Stimulated activated CD4-positive, alpha-beta T cell treated with anti-CD3 and anti-CD28 coated beads, TNF-alpha, amount 100 ng/mL, for 1 hour (primary cell): ENCODE measurements around the gene TCEANC.

Experiments used
- DNase-seq, 3 donors: peaks; one replicate each; pipeline ENCODE4 v3.0.0-alpha.2; 2020; ENCODE audit warnings: low read depth in 3 of 3, low spot score in 1 of 3

Gene TCEANC

DNA sequence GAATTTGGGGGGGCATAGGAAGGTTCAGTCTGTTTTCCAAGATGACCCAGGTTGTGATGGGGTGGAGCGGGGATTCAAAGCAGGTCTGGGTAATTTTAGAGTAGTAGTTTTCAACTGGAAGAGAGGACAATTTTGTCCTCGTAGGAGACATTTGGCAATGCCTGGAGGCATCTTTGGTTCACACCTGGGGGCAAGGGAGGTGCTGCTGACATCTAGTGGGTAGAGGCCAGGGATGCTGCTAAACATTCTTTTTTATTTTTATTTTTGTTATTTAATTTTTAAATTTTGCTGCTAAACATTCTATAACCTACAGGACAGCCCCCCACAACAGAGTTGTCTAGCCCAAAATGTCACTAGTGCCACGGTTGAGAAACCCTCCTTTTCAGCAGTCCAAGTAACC lies 37.9 kb downstream of the TCEANC start:
- DNase-seq, result no peak

DNA sequence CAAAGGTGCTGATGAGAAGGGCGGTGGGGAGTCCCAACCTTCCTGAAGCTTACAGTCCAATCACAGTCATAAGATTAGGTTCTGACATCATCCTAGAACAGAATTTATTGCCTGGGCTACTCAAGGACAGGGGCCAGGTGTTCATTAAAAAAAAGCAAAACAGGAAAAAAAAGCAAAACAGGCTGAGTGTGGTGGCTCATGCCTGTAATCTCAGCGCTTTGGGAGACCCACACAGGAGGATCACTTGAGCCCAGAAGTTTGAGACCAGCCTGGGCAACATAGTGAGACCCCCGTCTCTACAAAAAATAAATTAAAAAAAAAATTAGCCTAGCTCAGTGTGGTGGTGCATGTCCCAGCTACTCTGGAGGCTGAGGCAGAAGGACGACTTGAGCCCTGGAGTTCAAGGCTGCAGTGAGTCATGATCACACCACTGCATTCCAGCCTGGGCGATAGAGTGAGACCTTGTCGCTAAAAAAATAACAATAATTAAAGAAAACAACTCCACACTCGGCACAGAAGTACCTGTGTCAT lies 39.0 kb downstream of the TCEANC start:
- DNase-seq, result no peak

DNA sequence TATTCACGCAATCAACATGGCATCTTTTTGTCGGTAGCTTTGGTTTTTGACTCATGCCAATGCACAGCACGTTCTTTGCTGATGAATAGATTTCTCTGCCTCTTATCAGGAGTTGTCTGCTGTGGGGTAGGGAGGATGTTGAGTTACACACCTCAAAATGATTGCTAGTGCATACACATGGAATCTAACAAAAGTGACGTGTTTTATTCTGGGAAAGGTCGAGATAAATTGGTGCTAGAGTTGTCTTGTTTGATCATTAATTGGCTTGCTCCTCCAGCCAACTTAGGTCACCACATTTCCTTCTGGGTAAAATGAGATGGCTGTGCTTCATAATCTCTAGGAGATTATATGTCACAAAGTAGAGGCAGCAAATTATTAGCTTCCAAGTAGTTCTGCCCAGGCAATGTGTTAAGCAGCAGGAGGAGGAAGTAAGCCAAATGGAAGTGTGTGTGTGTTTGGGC lies 39.9 kb downstream of the TCEANC start:
- no peak for DNase-seq

DNA sequence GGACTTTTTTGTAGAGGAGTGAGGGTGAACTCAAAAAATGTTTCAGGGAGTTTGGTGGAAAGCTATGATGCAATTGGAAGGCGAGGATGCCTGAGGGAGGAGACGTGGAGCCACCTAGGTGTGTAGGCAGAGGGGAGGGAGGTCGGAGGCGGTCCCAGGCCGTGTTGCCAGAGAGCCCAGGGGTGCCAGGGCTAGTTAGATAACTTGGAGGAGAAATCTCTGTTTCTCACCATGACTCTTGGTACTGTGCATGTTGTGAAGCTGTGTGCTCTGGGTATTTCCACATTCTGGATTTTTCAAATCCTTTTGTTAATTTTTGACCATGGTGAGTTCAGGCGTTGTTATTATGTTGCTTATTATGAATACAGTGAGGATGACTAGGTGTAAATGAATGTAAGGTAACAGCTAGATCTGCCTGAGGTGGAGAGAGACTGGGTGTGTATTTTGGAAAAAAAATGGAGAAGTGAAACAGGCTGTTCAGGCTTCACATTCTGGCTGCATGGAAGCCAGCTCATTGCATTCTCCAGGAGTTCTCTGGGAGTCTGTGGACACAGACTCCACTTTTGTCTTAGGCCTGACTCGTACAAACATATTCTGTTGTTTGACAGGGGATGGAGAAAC lies 40.5 kb downstream of the TCEANC start:
- DNase-seq, result no peak

DNA sequence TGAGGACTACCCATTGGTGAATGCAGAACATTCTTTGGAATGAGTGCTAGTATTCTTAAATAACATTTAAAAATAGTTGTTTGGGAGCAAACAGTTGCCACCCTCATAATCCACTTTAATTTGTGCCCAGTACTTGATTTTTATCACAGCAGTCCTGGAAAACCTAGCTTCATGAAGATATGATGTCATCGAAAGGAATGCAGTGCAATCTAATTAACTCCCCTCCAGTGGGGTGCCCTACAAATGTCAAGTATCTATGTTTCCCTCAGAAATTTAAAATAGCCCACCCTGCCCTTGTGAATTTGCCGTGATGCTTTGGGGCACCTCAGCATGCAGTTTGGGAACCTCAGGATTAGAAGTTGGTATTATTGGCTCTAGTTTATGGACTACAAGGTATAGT lies 41.4 kb downstream of the TCEANC start:
- DNase-seq, result no peak

DNA sequence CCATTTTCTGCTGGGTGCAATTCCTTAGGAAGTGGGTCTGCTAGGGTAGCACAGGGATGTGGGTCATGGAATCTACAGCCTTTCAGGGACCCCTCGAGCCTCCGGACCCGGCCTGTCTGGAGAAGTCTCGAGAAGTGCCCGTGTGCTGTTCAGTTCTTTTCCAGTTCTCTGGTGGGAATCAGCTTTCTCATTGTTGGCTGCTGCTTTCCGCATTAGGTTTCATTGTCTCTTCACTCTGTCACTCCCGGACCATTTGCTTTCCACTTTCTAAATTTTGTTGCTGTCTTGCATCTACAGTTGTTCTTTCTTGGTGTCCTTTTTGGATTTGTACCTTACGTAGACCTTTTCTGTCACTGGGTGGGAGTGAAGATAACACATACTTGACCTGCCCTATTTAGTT lies 42.0 kb downstream of the TCEANC start:
- no peak for DNase-seq

DNA sequence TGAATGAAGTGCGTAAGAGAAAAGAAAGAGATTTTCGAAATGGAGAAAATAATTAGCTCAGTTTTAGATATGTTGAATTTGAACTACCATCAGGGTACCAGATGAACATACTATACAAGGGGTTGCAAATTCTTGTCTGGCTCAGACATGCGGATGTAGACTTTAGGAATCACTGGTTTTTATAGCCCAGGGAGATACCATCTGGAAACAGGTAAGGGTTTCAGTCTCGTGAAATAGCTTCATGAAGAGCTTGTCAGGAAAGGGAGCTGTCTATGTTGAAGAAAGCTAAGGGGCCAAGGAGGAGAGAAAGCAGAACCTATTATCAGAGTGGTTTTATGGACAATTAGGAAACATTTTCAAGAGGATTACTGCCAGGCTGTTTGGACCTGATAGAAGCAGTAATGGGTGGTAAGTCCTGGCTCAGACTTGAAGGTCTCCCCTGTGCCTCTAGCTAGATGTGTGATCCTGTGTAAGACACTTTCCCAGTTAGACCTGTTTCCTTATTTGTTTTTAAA lies 42.7 kb downstream of the TCEANC start:
- DNase-seq, result no peak

DNA sequence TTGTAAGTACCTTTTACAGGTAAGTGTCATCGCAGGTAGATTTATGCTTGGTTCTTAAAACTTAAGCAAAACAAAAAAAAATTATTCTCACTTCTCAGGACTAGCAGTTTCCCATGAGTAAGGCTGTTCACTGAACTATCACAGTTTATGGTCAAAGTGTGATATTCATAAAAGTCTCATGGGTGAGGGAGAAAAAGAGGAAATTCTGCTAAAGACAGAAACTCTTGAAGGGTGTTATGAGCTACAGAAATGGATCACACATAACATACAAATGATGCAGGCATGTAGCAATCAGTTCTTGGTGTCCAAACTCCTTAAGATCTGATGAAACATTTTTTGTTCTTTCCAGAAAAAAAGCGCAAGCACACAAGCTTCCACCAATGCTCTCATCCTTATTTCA lies 44.5 kb downstream of the TCEANC start:
- DNase-seq, result no peak

DNA sequence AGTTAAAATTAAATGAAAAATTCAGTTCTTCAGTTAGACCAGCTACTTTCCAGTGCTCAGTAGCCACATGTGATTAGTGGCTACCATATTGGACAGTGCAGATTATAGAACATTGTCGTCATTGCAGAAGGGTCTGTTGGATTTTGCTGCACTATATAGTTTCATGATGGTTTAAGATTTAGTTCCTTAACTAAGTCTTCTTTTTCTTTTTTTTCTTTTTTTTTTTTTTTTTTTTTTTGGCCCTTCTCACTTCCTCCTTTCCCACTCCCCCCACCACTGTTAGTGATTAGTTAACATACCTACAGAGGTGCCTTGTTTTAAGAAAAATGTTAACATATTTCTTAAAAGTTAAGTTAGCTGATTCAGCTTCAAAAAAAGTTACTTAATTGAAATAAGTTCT lies 45.0 kb downstream of the TCEANC start:
- DNase-seq, result no peak

DNA sequence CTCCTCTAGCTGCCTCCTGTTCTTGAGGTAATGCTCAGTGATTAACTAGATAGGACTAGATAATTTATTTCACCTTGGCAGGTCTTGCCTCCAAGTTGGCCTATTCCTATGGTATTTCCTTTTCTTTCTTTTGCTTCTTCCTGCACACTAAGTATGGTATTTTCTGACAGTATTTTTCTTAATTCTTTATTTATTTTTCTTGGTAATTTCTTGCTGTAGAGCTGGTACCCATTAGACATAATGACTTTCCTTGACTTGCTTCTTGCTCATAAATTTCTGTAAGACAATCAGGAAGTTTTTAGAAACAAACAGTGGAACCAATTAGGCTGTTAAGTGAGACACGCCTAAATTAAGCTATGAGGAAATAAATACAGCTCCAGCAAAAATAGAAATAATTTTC lies 45.5 kb downstream of the TCEANC start:
- no peak for DNase-seq

DNA sequence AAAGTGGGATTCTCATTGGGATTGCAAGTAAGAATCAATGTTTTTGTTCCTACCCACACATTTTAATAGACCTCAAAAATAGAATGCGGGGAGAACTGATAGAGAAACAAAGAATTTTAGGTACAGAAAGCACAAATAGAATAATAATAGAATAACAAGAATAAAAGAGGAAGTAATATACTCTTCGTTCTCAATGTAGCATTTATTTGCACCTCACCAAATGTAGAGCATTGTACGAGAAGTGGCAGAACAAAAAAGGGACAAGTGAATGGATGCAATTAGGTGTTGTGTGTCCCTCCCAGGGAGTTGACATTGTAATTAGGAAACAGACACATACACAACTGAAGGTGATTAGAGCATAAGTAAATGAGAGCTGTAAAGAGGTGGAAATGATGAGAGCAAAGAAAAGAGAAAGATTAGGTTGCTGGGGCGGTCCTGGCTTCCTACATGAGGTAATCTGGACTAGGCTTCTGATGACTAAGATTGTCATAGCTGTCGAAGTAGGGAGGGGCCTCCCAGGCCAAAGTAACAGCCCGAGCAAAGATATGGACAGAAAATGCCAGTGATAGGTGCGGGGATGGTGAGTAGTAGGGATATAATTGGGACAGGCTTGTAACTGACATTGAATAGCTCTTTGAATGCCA lies 46.4 kb downstream of the TCEANC start:
- no peak for DNase-seq

DNA sequence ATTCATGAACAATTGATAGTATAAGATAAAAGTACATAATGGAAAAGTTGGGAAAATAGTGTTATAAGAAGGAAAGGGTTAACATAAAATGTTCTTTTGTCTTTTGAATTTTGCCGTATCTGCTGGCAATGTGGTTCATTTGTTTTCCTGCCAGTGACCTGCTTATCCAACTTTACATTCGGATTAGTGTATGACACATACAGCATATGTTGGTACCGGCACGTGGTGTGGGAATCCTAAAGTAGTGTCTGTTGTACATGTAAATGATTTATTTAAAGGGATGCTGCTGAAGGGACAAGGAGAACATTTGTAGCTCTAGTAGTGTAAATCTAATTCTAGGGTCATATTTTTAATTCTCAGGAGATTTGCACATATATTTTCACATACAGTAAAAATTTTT lies 47.4 kb downstream of the TCEANC start:
- DNase-seq, result no peak

DNA sequence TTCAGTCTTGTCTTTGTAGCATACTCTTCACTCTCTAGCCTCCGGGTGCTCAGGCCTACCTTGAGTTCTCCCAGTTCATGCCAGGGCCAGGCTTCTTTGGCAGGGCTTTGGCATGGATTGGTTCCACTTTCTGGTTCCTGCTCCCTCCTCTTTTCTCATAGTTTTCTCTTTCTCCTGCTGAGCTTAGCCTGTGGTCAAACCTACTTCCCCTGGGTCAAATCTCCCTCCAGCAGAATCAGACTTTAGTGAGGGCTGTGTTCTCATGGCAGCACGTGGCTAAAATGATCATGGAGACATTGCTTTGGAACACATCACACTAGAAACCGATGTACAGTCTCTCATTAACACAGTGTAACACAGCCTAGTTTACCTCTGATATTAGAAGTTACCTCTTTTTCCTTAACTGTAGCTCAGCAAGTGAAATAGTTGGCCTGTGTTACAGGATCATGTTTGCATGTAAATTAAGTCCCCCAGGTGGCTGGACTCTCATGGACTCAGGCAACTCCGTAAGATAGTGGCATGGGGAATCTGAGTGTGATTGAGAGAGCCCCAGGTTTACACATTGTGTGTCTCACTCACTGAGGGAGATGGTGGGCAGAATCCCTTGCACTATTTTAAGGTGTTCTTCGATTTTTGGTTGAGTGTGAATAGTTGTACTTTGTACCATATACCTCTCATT lies 49.3 kb downstream of the TCEANC start:
- no peak for DNase-seq

DNA sequence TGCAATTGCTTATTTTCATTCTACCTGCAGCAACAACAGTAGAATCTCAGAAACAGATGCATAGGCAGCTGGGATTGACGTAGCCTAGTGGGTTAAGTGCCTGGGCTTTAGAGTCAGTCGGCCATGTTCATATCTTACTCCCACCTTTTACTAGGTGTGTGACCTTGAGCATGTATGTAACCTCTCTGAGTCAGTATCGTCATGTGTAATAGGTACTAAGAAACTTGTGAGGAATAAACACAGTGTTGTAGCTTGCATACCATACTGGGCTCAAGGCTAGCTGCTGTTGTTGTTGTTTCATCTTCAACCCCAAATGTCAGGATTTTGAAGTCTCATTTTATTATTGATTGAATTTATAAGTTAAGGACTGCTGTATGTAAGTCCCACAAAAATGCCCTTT lies 50.2 kb downstream of the TCEANC start:
- no peak for DNase-seq

DNA sequence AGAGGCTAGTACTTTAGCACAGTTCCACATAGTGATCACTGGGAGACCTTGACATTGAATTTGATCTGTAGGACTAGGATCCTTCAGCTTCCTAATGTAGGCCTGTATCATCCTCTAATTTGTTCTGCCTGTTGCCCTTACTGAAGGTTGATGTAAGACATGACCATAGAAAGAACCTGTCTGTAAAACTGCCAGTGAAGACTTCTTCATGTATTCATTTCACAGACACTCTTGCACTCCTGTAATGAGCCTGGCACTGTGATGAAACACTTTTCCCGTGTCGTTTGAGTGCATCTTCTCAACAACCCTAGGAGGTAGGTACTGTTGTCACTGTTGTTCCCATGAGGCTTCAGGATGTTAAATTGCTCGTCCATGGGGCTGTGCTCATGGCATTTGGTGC lies 50.6 kb downstream of the TCEANC start:
- no peak for DNase-seq

DNA sequence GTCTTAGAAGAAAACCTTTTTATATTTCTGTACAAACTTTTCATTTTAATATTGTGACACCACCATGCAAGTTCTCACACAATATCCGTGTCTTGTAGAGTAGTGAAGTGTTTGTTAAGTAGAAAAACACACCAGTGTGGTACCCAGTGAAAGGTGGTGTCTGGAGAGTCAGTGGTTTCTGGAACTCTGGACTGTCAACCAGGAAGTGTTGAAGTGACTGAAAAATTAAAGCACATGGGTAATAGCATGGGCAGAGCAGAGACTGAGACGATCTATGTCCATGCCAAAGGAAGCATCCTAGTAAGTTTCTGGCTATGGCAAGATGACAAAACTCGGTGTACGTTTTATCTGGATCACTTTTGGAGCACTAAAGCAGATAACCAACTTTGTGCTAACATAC lies 58.2 kb downstream of the TCEANC start:
- DNase-seq, result no peak
